Lower leg skin (tissue), 3 donors: ENCODE results near the gene PROKR2.

Source experiments
- CTCF ChIP-seq, 3 donors: fragments of 450-650 bp; IDR thresholded peaks; one replicate each; pipeline ENCODE4 v1.5.1; 2016; ENCODE audit warnings: antibody characterized with exemption in 3 of 3, mild to moderate bottlenecking in 3 of 3, moderate library complexity in 2 of 3
- POLR2A ChIP-seq, 2 donors: fragments of 450-650 bp; IDR thresholded peaks; one replicate each; pipeline ENCODE4 v1.6.1; 2016 to 2017; ENCODE audit warnings: antibody characterized with exemption in 2 of 2, mild to moderate bottlenecking in 1 of 2, moderate library complexity in 1 of 2

- TF ChIP-seq CTCF (IDR thresholded peaks at IDR 0.05) (no peak), POLR2A (IDR thresholded peaks at IDR 0.05) (no peak)
Observed at GRCh38 chr20:5364136-5364821, 47.5 kb upstream of the PROKR2 start.
